Activated T-cell treated with anti-CD3 and anti-CD28 coated beads, Interleukin-2, amount 50 U/mL, for 4 hours (primary cell): ENCODE measurements around the gene PPAT. TPM values are rescaled to one million over a fixed set of nuclear protein-coding genes. Genes with fewer than 3 reads are reported as not detected.
"Not testable (repeated sequence)": the region's sequence is repeated elsewhere in the genome, so short reads cannot be mapped to it uniquely, and the experiment has no call there.

Source experiments
- ATAC-seq, 2 donors: fragments of 200-7000 bp; cut with Tn5 transposase; one replicate each; pipeline ENCODE4 v1.10.0; 2021
- DNase-seq: peaks from one replicate; pipeline ENCODE4 v3.0.0-alpha.2; 2020
- H3K27me3 Mint-ChIP-seq: one replicate; pipeline ENCODE4 v1.8.0; 2021; ENCODE audit warnings: low read depth, mixed read lengths
- H3K36me3 Mint-ChIP-seq: one replicate; pipeline ENCODE4 v1.8.0; 2022; ENCODE audit warnings: mixed read lengths; ENCODE audit not compliant: insufficient read depth
- H3K4me1 Mint-ChIP-seq: one replicate; pipeline ENCODE4 v1.8.0; 2021; ENCODE audit warnings: low read depth, mixed read lengths
- H3K4me3 Mint-ChIP-seq: one replicate; pipeline ENCODE4 v1.8.0; 2021; ENCODE audit warnings: mild to moderate bottlenecking, moderate library complexity, mixed read lengths
- H3K9me3 Mint-ChIP-seq: one replicate; pipeline ENCODE4 v1.8.0; 2021; ENCODE audit warnings: mixed read lengths
- total RNA-seq, 3 donors: library from RNA; stranded (reverse); gene quantifications; one replicate each; pipeline ENCODE4 v1.2.1, GENCODE V29; 2021

Gene PPAT
- total RNA-seq, 3 donors from 2014 or later, result 68.9 to 79.0 (median 76.7) TPM

DNA sequence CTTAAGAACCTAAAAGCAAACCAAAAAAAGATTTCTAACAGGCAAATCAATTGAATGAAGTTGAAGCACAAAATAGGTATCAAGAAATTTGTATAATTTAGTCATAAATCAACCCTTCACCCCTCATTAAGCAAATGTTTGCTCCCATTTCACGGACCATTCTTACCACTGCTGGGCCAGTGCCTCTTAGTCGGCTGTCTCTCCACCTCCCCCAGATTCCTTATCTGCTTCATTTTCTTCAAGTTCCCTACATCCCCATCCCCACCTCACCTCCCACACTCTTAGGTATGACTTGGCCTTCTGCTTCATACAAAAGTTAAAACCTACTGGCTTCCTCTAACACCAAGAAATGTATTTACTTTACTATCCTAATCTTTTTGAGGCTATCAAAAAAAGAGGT, 60.0 kb downstream of the PPAT start:
- DNase-seq, result no peak
- Mint-ChIP-seq H3K4me3 (no peak overlapping the region), H3K9me3 (no peaks in the 10 kb centered on the region), H3K27me3 (no peaks in the 10 kb centered on the region), H3K4me1 (no peaks in the 10 kb centered on the region), H3K36me3 (peaks cover 28% of the 10 kb centered on the region)
- ATAC-seq, result no peak

DNA sequence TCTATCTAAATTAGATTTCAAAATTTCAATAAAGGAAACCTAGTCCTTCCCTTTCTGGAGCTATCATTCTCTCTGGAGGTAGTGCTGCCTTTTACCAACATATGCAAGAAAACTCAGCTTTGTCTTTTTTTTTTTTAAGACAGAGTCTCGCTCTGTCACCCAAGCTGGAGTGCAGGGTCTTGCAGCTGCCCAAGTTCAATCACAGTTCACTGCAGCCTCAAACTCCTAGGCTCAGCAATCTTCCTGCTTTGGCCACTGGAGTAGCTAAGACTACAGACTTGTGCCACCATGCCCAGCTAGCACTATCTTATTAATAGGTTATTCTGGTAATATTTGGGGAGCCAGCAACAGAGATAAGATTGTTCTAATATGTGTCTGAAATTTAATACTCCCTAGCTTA, 60.5 kb downstream of the PPAT start:
- Mint-ChIP-seq H3K9me3 (no peaks in the 10 kb centered on the region), H3K27me3 (no peaks in the 10 kb centered on the region), H3K4me1 (no peaks in the 10 kb centered on the region), H3K4me3 (no peak overlapping the region), H3K36me3 (peaks cover 28% of the 10 kb centered on the region)
- DNase-seq (no peak), ATAC-seq (no peak)

GRCh38 chr4:56372774-56373173, 62.6 kb downstream of the PPAT start:
- ATAC-seq, result no peak
- DNase-seq, result no peak
- no peaks in the 10 kb centered on the region for H3K9me3 Mint-ChIP-seq
- peaks cover 36% of the 10 kb centered on the region for H3K36me3 Mint-ChIP-seq
- H3K4me1 Mint-ChIP-seq, result no peaks in the 10 kb centered on the region
- H3K27me3 Mint-ChIP-seq, result no peaks in the 10 kb centered on the region
- no peak overlapping the region for H3K4me3 Mint-ChIP-seq

DNA sequence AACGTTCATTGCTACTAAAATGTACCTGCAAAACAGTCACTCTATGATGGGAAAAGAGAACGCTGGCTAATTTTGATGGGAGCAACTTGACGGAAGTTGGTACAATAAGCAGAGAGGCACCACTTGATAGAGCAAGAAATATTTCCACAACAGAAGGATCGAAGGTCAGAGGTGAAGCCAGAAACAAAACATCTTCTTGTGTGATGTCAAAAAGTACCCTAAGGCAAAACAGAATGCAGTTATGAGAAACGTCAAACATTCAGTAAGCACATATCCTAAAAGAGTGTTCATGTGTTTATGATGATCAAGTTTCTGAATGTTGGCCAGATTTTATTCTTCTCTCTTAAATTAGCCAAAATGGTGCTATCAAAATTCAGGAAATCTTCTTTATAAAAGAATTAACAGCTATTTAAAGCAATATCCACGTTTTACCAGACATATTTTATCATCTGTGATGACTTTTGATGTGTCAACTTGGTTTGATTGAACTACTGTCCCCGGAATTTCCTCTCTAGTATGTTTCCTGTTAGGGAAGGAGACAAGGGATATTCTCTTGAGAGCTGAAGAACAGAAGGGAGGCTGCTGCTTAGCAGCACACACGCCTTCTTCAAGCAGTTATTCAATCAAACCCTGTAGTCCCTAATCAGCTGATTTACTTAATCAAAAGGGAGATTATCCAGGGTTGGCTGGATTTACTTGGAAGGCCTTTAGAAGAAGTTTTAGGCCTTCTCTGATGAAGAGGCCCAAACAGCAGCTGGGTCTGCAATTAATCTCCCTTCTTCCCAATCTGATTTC, 63.8 kb downstream of the PPAT start:
- DNase-seq (no peak), ATAC-seq (no peak)
- H3K9me3 Mint-ChIP-seq, result no peaks in the 10 kb centered on the region
- peaks cover 30% of the 10 kb centered on the region for H3K36me3 Mint-ChIP-seq
- H3K27me3 Mint-ChIP-seq, result no peaks in the 10 kb centered on the region
- H3K4me3 Mint-ChIP-seq, result no peak overlapping the region
- no peaks in the 10 kb centered on the region for H3K4me1 Mint-ChIP-seq

DNA sequence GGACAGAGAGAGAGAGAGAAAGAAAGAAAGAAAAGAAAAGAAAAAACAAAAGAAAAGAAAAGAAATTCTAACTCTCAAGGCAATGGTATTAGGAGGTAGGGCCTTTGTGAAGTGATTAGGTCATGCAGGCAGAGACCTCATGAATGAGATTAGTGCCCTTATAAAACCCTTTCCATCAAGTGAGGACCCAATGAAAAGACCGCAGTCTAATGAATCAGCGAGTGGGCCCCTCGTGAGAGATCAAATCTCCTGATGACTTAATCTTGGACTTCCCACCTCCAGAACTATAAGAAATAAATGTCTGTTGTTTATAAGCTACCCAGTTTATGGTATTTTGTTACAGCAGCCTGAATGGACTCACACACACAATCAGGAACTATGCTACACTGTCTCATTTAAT, 65.0 kb downstream of the PPAT start:
- Mint-ChIP-seq H3K36me3 (peaks cover 32% of the 10 kb centered on the region), H3K4me3 (no peak overlapping the region), H3K27me3 (no peaks in the 10 kb centered on the region), H3K4me1 (no peaks in the 10 kb centered on the region), H3K9me3 (no peaks in the 10 kb centered on the region)
- DNase-seq (no peak), ATAC-seq (no peak)

DNA sequence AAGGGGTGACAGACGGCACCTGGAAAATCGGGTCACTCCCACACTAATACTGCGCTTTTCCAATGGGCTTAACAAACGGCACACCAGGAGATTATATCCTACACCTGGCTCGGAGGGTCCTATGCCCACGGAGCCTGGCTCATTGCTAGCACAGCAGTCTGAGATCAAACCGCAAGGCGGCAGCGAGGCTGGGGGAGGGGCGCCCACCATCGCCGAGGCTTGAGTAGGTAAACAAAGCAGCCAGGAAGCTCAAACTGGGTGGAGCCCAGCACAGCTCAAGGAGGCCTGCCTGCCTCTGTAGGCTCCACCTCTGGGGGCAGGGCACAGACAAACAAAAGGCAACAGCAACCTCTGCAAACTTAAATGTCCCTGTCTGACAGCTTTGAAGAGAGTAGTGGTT, 72.4 kb downstream of the PPAT start:
- DNase-seq, ATAC-seq, H3K9me3 Mint-ChIP-seq, H3K4me3 Mint-ChIP-seq, H3K4me1 Mint-ChIP-seq, H3K27me3 Mint-ChIP-seq: not testable (repeated sequence)
- peaks cover 30% of the 10 kb centered on the region for H3K36me3 Mint-ChIP-seq

DNA sequence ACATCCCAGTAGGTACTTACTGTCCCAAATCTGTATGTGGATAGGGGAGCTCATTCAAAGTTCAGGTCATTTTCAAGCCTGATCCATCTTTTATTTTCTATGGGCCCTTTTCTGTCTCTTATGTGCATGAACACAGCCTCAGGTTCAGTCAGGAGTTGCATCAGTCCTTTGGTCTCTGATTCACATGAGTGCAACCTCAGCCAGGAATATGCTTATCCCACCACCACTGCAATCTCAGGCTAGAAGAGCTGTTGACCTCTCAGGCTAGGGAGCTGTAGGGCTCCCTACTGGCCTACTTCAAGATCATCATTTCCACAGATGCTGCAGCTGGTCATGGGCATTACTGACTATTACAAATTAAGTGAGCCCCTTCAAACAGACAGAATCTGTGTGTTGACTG, 75.3 kb downstream of the PPAT start:
- H3K4me1 Mint-ChIP-seq, result peaks cover 2% of the 10 kb centered on the region
- ATAC-seq (no peak), DNase-seq (no peak)
- peaks cover 5% of the 10 kb centered on the region for H3K9me3 Mint-ChIP-seq
- peaks cover 23% of the 10 kb centered on the region for H3K36me3 Mint-ChIP-seq
- no peaks in the 10 kb centered on the region for H3K27me3 Mint-ChIP-seq
- no peak overlapping the region for H3K4me3 Mint-ChIP-seq

DNA sequence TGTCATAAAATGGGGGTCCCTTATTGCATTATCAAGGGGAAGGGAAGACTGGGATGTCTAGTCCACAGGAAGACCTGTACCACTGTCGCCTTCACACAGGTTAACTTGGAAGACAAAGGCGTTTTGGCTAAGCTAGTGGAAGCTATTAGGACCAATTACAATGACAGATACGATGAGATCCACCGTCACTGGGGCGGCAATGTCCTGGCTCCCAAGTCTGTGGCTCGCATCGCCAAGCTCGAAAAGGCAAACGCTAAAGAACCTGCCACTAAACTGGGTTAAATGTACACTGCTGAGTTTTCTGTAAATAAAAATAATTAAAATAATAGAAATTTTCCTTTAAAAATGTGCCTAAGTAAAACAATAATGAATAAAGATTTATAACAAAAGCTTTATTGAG, 78.8 kb downstream of the PPAT start:
- peaks cover 21% of the 10 kb centered on the region for H3K36me3 Mint-ChIP-seq
- H3K9me3 Mint-ChIP-seq, result no peaks in the 10 kb centered on the region
- no peaks in the 10 kb centered on the region for H3K27me3 Mint-ChIP-seq
- H3K4me3 Mint-ChIP-seq, result no peak overlapping the region
- H3K4me1 Mint-ChIP-seq, result no peaks in the 10 kb centered on the region
- ATAC-seq, result no peak
- no peak for DNase-seq

DNA sequence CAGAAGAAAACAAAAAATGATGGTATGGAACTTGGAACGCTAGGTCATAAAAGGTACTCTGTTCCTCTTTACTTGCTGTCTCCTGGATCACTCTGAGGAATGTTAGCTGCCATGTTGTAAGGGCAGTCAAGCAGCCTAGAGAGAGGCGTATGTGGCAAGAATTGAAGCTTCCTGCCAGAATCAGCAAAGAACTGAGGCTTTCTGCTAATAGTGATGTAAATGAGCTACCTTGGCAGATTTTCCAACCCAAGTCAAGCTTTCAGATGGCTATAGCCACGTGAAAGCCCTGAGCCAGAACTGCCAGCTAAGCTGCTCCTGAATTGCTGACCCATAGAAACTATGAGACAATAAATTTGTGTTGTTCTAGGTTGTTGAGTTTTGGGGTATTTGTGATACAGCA, 86.8 kb downstream of the PPAT start:
- no peak overlapping the region for H3K4me3 Mint-ChIP-seq
- H3K27me3 Mint-ChIP-seq, result no peaks in the 10 kb centered on the region
- ATAC-seq, result no peak
- H3K9me3 Mint-ChIP-seq, result no peaks in the 10 kb centered on the region
- peaks cover 26% of the 10 kb centered on the region for H3K36me3 Mint-ChIP-seq
- no peaks in the 10 kb centered on the region for H3K4me1 Mint-ChIP-seq
- no peak for DNase-seq

GRCh38 chr4:56345458-56345857, 90.0 kb downstream of the PPAT start:
- Mint-ChIP-seq H3K27me3 (no peaks in the 10 kb centered on the region), H3K9me3 (no peaks in the 10 kb centered on the region), H3K36me3 (peaks cover 24% of the 10 kb centered on the region), H3K4me1 (no peaks in the 10 kb centered on the region), H3K4me3 (no peak overlapping the region)
- DNase-seq (no peak), ATAC-seq (no peak)

Other genes with a start within 250 kb of the PPAT start
- 1 to 10 TPM; 6.5 to 9.5 (median 7.9) TPM for gene AASDH, start 48.1 kb downstream of the PPAT start, total RNA-seq
- gene PAICS, start 645 bp upstream of the PPAT start, total RNA-seq, result 100 to 1,000 TPM; 309 to 370 (median 332) TPM
- gene SRP72, start 32.0 kb upstream of the PPAT start, total RNA-seq, result 100 to 1,000 TPM; 206 to 227 (median 213) TPM
- gene ARL9, start 70.2 kb upstream of the PPAT start, total RNA-seq, result under 1 TPM; 0.18 to 0.46 (median 0.42) TPM
- 100 to 1,000 TPM in 1 of 3 donors, 10 to 100 TPM in 2; 27.3 to 121 (median 95.5) TPM for gene HOPX, start 245.7 kb upstream of the PPAT start, total RNA-seq